K562 (cell line): ENCODE results near the gene CENPE. TPM values are rescaled to one million over a fixed set of nuclear protein-coding genes. Genes with fewer than 3 reads are reported as not detected.
"Not testable (repeated sequence)": the region's sequence is repeated elsewhere in the genome, so short reads cannot be mapped to it uniquely, and the experiment has no call there.

ENCODE experiments used
- ATAC-seq: fragments of 200-7000 bp; cut with Tn5 transposase; 3 replicates; pipeline ENCODE4 v1.9.1; 2020; ENCODE audit warnings: moderate library complexity
- BruUV-seq: library from RNA; stranded (reverse); fragments of 400-500 nt; replicated peaks from 2 replicates; lab custom pipeline; 2021; lab: Mats Ljungman, UMichigan
- CTCF ChIA-PET: fragments of 300-600 bp; formaldehyde crosslinking; extraction: SDS; loops from one replicate; lab custom pipeline; 2021; ENCODE audit warnings: low intra/inter-chr PET ratio; lab: Yijun Ruan, JAX
- POLR2A ChIA-PET: fragments of 300-600, 350-650 bp; sonication (Branson Sonifier 250); formaldehyde crosslinking; extraction: SDS; loops from one replicate; lab custom pipeline; 2021; ENCODE audit warnings: antibody characterized with exemption, inconsistent platforms; lab: Yijun Ruan, JAX
- DNase-seq, 4 experiments: peaks; one replicate each; pipeline versions ENCODE4 v3.0.0 to v3.0.0-alpha.2; 2011 to 2018; ENCODE audit warnings: low spot score in 3 of 4, mixed read lengths in 3 of 4; ENCODE audit errors: extremely low read depth in 1 of 4
- FAIRE-seq: peaks from 2 replicates; lab custom pipeline; 2011; peaks lifted over from hg19 to GRCh38; lab: Jason Lieb, UNC
- H2AFZ ChIP-seq: 2 replicates; pipeline ENCODE4 v1.6.0; 2011; ENCODE audit warnings: low read depth, low read length, control low read depth, inconsistent platforms
- H3K27ac ChIP-seq: fragments of 200-600 bp; 3 replicates; pipeline ENCODE4 v1.8.0; 2011; ENCODE audit warnings: low read depth, mild to moderate bottlenecking, control low read depth, inconsistent platforms, low read length, moderate library complexity, mixed read lengths; ENCODE audit errors: extremely low read depth
- H3K27me3 ChIP-seq, 2 experiments: fragments of 300-600 bp in 1 of 2; 2 replicates in 1 of 2; 3 replicates in 1 of 2; pipeline versions ENCODE4 v1.6.0 to v1.8.0; 2011; ENCODE audit warnings: inconsistent platforms in 2 of 2, low read length in 2 of 2, mild to moderate bottlenecking in 1 of 2, mixed read lengths in 1 of 2, moderate library complexity in 1 of 2; ENCODE audit not compliant: control insufficient read depth in 2 of 2, insufficient read depth in 2 of 2
- H3K36me3 ChIP-seq: fragments of 300-600 bp; 3 replicates; pipeline ENCODE4 v1.8.0; 2011; ENCODE audit warnings: mild to moderate bottlenecking, low read length, inconsistent platforms; ENCODE audit not compliant: control insufficient read depth, insufficient read depth
- H3K4me1 ChIP-seq, 2 experiments: fragments of 200-600 bp in 1 of 2; replicated peaks in 1 of 2; 2 replicates in 1 of 2; 3 replicates in 1 of 2; pipeline versions ENCODE4 v1.5.1 to v1.8.0; 2011; ENCODE audit warnings: inconsistent platforms in 2 of 2, low read length in 2 of 2, mild to moderate bottlenecking in 1 of 2, mixed read lengths in 1 of 2, moderate library complexity in 1 of 2; ENCODE audit not compliant: control insufficient read depth in 2 of 2, insufficient read depth in 2 of 2
- H3K4me2 ChIP-seq: 2 replicates; pipeline ENCODE4 v1.6.1; 2011; ENCODE audit warnings: low read length, control low read depth, inconsistent platforms, mixed read lengths; ENCODE audit not compliant: insufficient read depth
- H3K4me3 ChIP-seq: fragments of 200-600 bp; sonication (generic), shearing (Covaris generic); 2 replicates; pipeline ENCODE4 v1.5.1; 2016; ENCODE audit warnings: control low read depth, inconsistent platforms
- H3K79me2 ChIP-seq: fragments of 200-600 bp; 3 replicates; pipeline ENCODE4 v1.8.0; 2011; ENCODE audit warnings: low read length, inconsistent platforms; ENCODE audit not compliant: control insufficient read depth, insufficient read depth
- H3K9ac ChIP-seq, 2 experiments: 2 replicates each; pipeline versions ENCODE4 v1.6.0 to v1.6.1; 2011; ENCODE audit warnings: low read depth in 2 of 2, low read length in 2 of 2, control low read depth in 1 of 2, inconsistent platforms in 1 of 2, mild to moderate bottlenecking in 1 of 2, mixed read lengths in 1 of 2; ENCODE audit not compliant: insufficient read depth in 1 of 2
- H3K9me1 ChIP-seq: one replicate; pipeline ENCODE4 v1.6.0; 2011; ENCODE audit warnings: inconsistent platforms, mild to moderate bottlenecking, low read length, moderate library complexity; ENCODE audit not compliant: control insufficient read depth, insufficient read depth
- H3K9me3 ChIP-seq: replicated peaks from 2 replicates; pipeline ENCODE4 v1.5.1; 2011; ENCODE audit warnings: low read depth, low read length, inconsistent platforms; ENCODE audit not compliant: control insufficient read depth, insufficient read depth
- H4K20me1 ChIP-seq: replicated peaks from 2 replicates; pipeline ENCODE4 v1.6.1; 2011; ENCODE audit warnings: low read length, inconsistent platforms, mixed read lengths; ENCODE audit not compliant: control insufficient read depth, insufficient read depth
- ARID3B ChIP-seq: fragments of 250-450 bp; sonication (Bioruptor Pico); IDR thresholded peaks from 2 replicates; pipeline ENCODE4 v1.4.0; 2020; ENCODE audit warnings: borderline replicate concordance
- GABPA ChIP-seq: fragments of 200-800 bp; sonication (Bioruptor generic); conservative IDR thresholded peaks from 2 replicates; pipeline ENCODE4 v1.6.1; 2016; ENCODE audit warnings: low read depth, missing genetic modification characterization, missing compliant biosample characterization
- NFRKB ChIP-seq: fragments of 450-650 bp; IDR thresholded peaks from 2 replicates; pipeline ENCODE4 v1.6.1; 2016; ENCODE audit warnings: low read depth
- NRF1 ChIP-seq, 2 experiments: fragments of 450-650 bp; IDR thresholded peaks in 1 of 2; conservative IDR thresholded peaks in 1 of 2; 2 replicates each; pipeline ENCODE4 v1.6.1; 2014; ENCODE audit warnings: mild to moderate bottlenecking in 2 of 2
- POLR3G ChIP-seq: IDR thresholded peaks from 2 replicates; pipeline ENCODE4 v1.6.1; 2011; ENCODE audit not compliant: insufficient read length, insufficient replicate concordance; ENCODE audit errors: extremely low read depth
- PTBP1 ChIP-seq: fragments of 200-400 bp; formaldehyde crosslinking; IDR thresholded peaks from 2 replicates; pipeline ENCODE4 v1.6.1; 2017; ENCODE audit warnings: low read depth, low read length
- STAT5B ChIP-seq: fragments of 250-450 bp; sonication (Bioruptor Pico); IDR thresholded peaks from 2 replicates; pipeline ENCODE4 v1.8.0; 2021; ENCODE audit warnings: mild to moderate bottlenecking, inconsistent platforms
- TRIM28 ChIP-seq: fragments of 450-650 bp; IDR thresholded peaks from 2 replicates; pipeline ENCODE4 v1.6.1; 2017
- ZBTB49 ChIP-seq: sonication (generic); formaldehyde crosslinking; IDR thresholded peaks from 2 replicates; pipeline ENCODE4 v1.8.0; 2022; ENCODE audit warnings: missing genetic modification reagents, mild to moderate bottlenecking, borderline replicate concordance
- ZNF146 ChIP-seq: IDR thresholded peaks from one replicate; pipeline ENCODE4 v1.6.1; 2018; ENCODE audit warnings: missing compliant biosample characterization; ENCODE audit not compliant: unreplicated experiment
- ZNF280A ChIP-seq: fragments of 450-650 bp; IDR thresholded peaks from 2 replicates; pipeline ENCODE4 v1.6.1; 2018; ENCODE audit warnings: mild to moderate bottlenecking, low read depth; ENCODE audit not compliant: partially characterized antibody
- WGBS: fragments of 100-300 bp; shearing (Covaris generic); methylation state at CpG from one replicate; pipeline ENCODE4 v1.1.6; 2016; ENCODE audit warnings: low coverage, mixed read lengths; ENCODE audit not compliant: insufficient coverage; ENCODE audit errors: missing lambda C conversion rate; 5-methylcytosine and 5-hydroxymethylcytosine counted together
- in situ Hi-C: fragments of 300-500 bp; cut with MboI; formaldehyde crosslinking; loops from 4 replicates; pipeline ENCODE4 v1.15.0; 2018; ENCODE audit warnings: inconsistent platforms, mixed read lengths
- intact Hi-C: fragments of 100-400 bp; cut with micrococcal nuclease; formaldehyde crosslinking; loops from 2 replicates; pipeline ENCODE4 v1.14.2; 2022
- polyA plus RNA-seq, 8 experiments: library from polyadenylated mRNA; depleted of rRNA in 4 of 8; stranded (reverse) in 5 of 8; unstranded in 3 of 8; fragments of >200 nt; fragmentation: Nextera tagmentation in 2 of 8; fragmentation: Illumina TruSeq in 1 of 8; extraction: Ambion mirVana in 2 of 8; extraction: Trizol in 1 of 8; gene quantifications; 2 replicates each; pipeline versions ENCODE4 v1.2.1 to v1.2.3, GENCODE V29; 2011 to 2014; ENCODE audit warnings: inconsistent platforms in 1 of 8, missing spikeins in 1 of 8
- total RNA-seq, 7 experiments: library from RNA; depleted of rRNA in 6 of 7; stranded (reverse); fragments of >200 nt in 6 of 7; fragmentation: Illumina TruSeq in 2 of 7; extraction: Trizol in 2 of 7; gene quantifications; 2 replicates each; pipeline versions ENCODE4 v1.2.1 to v1.2.3, GENCODE V29; 2011 to 2021; ENCODE audit warnings: low replicate concordance in 1 of 7

The CENPE gene
- total and polyA plus RNA-seq, 9 of the 15 experiments (the other 6 are each of a cell fraction or from before 2014, with no cell fraction given) = 9.9 to 53.2 (median 27.4) TPM

- FAIRE-seq, CTCF ChIA-PET: not testable (repeated sequence)
Observed at GRCh38 chr4:103169750-103170149, 28.4 kb downstream of the CENPE start.

GRCh38 chr4:103168993-103169392 lies 29.1 kb downstream of the CENPE start:
- no peak for DNase-seq
- no peak overlapping the region for H3K4me2 ChIP-seq
- H3K27me3 ChIP-seq = no peaks in the 10 kb centered on the region
- H3K79me2 ChIP-seq = peaks cover 8% of the 10 kb centered on the region; the same call in 2 of the 3 replicates
- H2AFZ ChIP-seq = no peak overlapping the region
- in situ Hi-C loops (no loop called here), intact Hi-C loops (no loop called here)
- BruUV-seq = no TSS peak
- POLR2A ChIA-PET = no interaction called here
- no peaks in the 10 kb centered on the region for H4K20me1 ChIP-seq
- CTCF ChIA-PET = no interaction called here
- ATAC-seq = no peak
- no peak for FAIRE-seq
- H3K9me3 ChIP-seq = peaks cover 2% of the 10 kb centered on the region; the same call in 1 of the 2 replicates
- H3K9ac ChIP-seq = no peak overlapping the region
- H3K4me3 ChIP-seq = no peak overlapping the region
- no peaks in the 10 kb centered on the region for H3K9me1 ChIP-seq
- peak; percentile 65; the same call in 1 of the 2 replicates for TF ChIP-seq TRIM28
- TF ChIP-seq STAT5B (CRISPR knock-in tag) = no peak
- no peak for TF ChIP-seq ZBTB49
- no peak for TF ChIP-seq NRF1 (conservative IDR thresholded peaks at IDR 0.05 in 1 of 2, IDR thresholded peaks at IDR 0.05 in 1 of 2)
- TF ChIP-seq PTBP1 = no peak
- peak; percentile 38 for TF ChIP-seq ZNF280A
- TF ChIP-seq POLR3G = no peak
- no peak for TF ChIP-seq GABPA (tag)
- TF ChIP-seq NFRKB = no peak
- TF ChIP-seq ARID3B = no peak
- 100% methylated on average over 1 of the region's 1 CpG for WGBS
- no peaks in the 10 kb centered on the region for H3K4me1 ChIP-seq
- H3K27ac ChIP-seq = no peak overlapping the region
- H3K36me3 ChIP-seq = peaks cover 60% of the 10 kb centered on the region

More at GRCh38 chr4:103169750-103170149, 28.4 kb downstream of the CENPE start:
- H4K20me1 ChIP-seq, H2AFZ ChIP-seq, intact Hi-C loops, DNase-seq, H3K9ac ChIP-seq, H3K4me2 ChIP-seq, H3K9me3 ChIP-seq, H3K9me1 ChIP-seq, in situ Hi-C loops, POLR2A ChIA-PET, H3K4me1 ChIP-seq, ATAC-seq, BruUV-seq, H3K4me3 ChIP-seq, H3K79me2 ChIP-seq, H3K27ac ChIP-seq, H3K27me3 ChIP-seq: not testable (repeated sequence)
- TF ChIP-seq ZNF146 (CRISPR knock-in tag) = peak; percentile 78
- 95% methylated on average over 2 of the region's 2 CpGs for WGBS
- H3K36me3 ChIP-seq = peaks cover 66% of the 10 kb centered on the region
